Measurements from ENCODE around the gene RNF113B. TPM values are rescaled to one million over a fixed set of nuclear protein-coding genes. Genes with fewer than 3 reads are reported as not detected.

RNF113B gene
- total and polyA plus RNA-seq, 2 of the 13 experiments (the other 11 are each of a cell fraction or from before 2014, with no cell fraction given): not detected

GRCh38 chr13:98142380-98143156 is 34.5 kb downstream of the RNF113B start, which contains the start of gene FARP1 (continued):
- peak; percentile 66 for TF ChIP-seq ZNF503 (CRISPR knock-in tag; IDR thresholded peaks at IDR 0.05)
- TF ChIP-seq ELF1 (CRISPR knock-in tag; IDR thresholded peaks at IDR 0.05): peak; percentile 26; the same call in 1 of the 2 replicates
- peak; percentile 50; the same call in 1 of the 2 replicates for TF ChIP-seq NAIF1 (CRISPR knock-in tag; IDR thresholded peaks at IDR 0.05; ENCODE audit: borderline replicate concordance)
- peak; percentile 81 for TF ChIP-seq ZNF350 (CRISPR knock-in tag; IDR thresholded peaks at IDR 0.05; ENCODE audit: borderline replicate concordance, low read depth)
- TF ChIP-seq ZNF570 (CRISPR knock-in tag; IDR thresholded peaks at IDR 0.05; ENCODE audit: borderline replicate concordance): 0 out of 2 replicates have a peak, but pooled peaks have one; percentile 70
- peak; percentile 53; the same call in 1 of the 2 replicates for TF ChIP-seq KDM2A (CRISPR knock-in tag; IDR thresholded peaks at IDR 0.05; ENCODE audit: borderline replicate concordance, low read depth)
- no peak for TF ChIP-seq ZFP41 (CRISPR knock-in tag; IDR thresholded peaks at IDR 0.05; ENCODE audit: borderline replicate concordance)
- no peak; the same call in 1 of the 2 replicates for TF ChIP-seq ZNF274 (CRISPR knock-in tag; IDR thresholded peaks at IDR 0.05)
- peak; percentile 84 for TF ChIP-seq ZFX (CRISPR knock-in tag; IDR thresholded peaks at IDR 0.05; ENCODE audit: low read depth)
- peak; percentile 71; the same call in 1 of the 2 replicates for TF ChIP-seq KAT7 (CRISPR knock-in tag; IDR thresholded peaks at IDR 0.05; ENCODE audit: borderline replicate concordance)
- TF ChIP-seq ZSCAN9 (CRISPR knock-in tag; IDR thresholded peaks at IDR 0.05; ENCODE audit: borderline replicate concordance): 0 out of 2 replicates have a peak, but pooled peaks have one; percentile 28
- TF ChIP-seq RAD21 (CRISPR knock-in tag; IDR thresholded peaks at IDR 0.05): peak; percentile 99
- TF ChIP-seq, protein P1, sequence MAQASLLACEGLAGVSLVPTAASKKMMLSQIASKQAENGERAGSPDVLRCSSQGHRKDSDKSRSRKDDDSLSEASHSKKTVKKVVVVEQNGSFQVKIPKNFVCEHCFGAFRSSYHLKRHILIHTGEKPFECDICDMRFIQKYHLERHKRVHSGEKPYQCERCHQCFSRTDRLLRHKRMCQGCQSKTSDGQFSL (CRISPR knock-in tag; IDR thresholded peaks at IDR 0.05): peak; percentile 51
- TF ChIP-seq ZNF558 (CRISPR knock-in tag; IDR thresholded peaks at IDR 0.05; ENCODE audit: borderline replicate concordance): peak; percentile 72; the same call in 1 of the 2 replicates
- TF ChIP-seq, protein P2, sequence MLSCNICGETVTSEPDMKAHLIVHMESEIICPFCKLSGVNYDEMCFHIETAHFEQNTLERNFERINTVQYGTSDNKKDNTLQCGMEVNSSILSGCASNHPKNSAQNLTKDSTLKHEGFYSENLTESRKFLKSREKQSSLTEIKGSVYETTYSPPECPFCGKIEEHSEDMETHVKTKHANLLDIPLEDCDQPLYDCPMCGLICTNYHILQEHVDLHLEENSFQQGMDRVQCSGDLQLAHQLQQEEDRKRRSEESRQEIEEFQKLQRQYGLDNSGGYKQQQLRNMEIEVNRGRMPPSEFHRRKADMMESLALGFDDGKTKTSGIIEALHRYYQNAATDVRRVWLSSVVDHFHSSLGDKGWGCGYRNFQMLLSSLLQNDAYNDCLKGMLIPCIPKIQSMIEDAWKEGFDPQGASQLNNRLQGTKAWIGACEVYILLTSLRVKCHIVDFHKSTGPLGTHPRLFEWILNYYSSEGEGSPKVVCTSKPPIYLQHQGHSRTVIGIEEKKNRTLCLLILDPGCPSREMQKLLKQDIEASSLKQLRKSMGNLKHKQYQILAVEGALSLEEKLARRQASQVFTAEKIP (CRISPR knock-in tag; IDR thresholded peaks at IDR 0.05; ENCODE audit: borderline replicate concordance): no peak
- no peak for TF ChIP-seq ZNF652 (CRISPR knock-in tag; IDR thresholded peaks at IDR 0.05; ENCODE audit: borderline replicate concordance, low read depth)
- no peak for TF ChIP-seq ZBTB43 (CRISPR knock-in tag; conservative IDR thresholded peaks at IDR 0.05)
- TF ChIP-seq ZC3H13 (CRISPR knock-in tag; IDR thresholded peaks at IDR 0.05): peak; percentile 58; the same call in 1 of the 2 replicates
- TF ChIP-seq, protein P3, sequence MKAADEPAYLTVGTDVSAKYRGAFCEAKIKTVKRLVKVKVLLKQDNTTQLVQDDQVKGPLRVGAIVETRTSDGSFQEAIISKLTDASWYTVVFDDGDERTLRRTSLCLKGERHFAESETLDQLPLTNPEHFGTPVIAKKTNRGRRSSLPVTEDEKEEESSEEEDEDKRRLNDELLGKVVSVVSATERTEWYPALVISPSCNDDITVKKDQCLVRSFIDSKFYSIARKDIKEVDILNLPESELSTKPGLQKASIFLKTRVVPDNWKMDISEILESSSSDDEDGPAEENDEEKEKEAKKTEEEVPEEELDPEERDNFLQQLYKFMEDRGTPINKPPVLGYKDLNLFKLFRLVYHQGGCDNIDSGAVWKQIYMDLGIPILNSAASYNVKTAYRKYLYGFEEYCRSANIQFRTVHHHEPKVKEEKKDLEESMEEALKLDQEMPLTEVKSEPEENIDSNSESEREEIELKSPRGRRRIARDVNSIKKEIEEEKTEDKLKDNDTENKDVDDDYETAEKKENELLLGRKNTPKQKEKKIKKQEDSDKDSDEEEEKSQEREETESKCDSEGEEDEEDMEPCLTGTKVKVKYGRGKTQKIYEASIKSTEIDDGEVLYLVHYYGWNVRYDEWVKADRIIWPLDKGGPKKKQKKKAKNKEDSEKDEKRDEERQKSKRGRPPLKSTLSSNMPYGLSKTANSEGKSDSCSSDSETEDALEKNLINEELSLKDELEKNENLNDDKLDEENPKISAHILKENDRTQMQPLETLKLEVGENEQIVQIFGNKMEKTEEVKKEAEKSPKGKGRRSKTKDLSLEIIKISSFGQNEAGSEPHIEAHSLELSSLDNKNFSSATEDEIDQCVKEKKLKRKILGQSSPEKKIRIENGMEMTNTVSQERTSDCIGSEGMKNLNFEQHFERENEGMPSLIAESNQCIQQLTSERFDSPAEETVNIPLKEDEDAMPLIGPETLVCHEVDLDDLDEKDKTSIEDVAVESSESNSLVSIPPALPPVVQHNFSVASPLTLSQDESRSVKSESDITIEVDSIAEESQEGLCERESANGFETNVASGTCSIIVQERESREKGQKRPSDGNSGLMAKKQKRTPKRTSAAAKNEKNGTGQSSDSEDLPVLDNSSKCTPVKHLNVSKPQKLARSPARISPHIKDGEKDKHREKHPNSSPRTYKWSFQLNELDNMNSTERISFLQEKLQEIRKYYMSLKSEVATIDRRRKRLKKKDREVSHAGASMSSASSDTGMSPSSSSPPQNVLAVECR (CRISPR knock-in tag; IDR thresholded peaks at IDR 0.05; ENCODE audit: borderline replicate concordance): peak; percentile 89
